IPS-15b (cell line): Measurements from ENCODE around the gene DHCR7.

Source experiments
- H3K27me3 ChIP-seq: one replicate; pipeline ENCODE4 v1.6.1; 2013; ENCODE audit warnings: low read length; ENCODE audit not compliant: control insufficient read depth, insufficient read depth
- H3K36me3 ChIP-seq: one replicate; pipeline ENCODE4 v1.6.1; 2013; ENCODE audit warnings: low read length; ENCODE audit not compliant: control insufficient read depth, insufficient read depth
- H3K4me1 ChIP-seq: one replicate; pipeline ENCODE4 v1.6.1; 2013; ENCODE audit warnings: mild to moderate bottlenecking, low read length; ENCODE audit not compliant: control insufficient read depth, insufficient read depth
- H3K4me3 ChIP-seq: one replicate; pipeline ENCODE4 v1.5.1; 2013; ENCODE audit warnings: low read depth, low read length
- H3K9ac ChIP-seq: one replicate; pipeline ENCODE4 v1.6.1; 2013; ENCODE audit warnings: low read depth, mild to moderate bottlenecking, low read length
- H3K9me3 ChIP-seq: one replicate; pipeline ENCODE4 v1.6.1; 2013; ENCODE audit warnings: mild to moderate bottlenecking, low read length; ENCODE audit not compliant: control insufficient read depth, insufficient read depth

The DHCR7 gene

DNA sequence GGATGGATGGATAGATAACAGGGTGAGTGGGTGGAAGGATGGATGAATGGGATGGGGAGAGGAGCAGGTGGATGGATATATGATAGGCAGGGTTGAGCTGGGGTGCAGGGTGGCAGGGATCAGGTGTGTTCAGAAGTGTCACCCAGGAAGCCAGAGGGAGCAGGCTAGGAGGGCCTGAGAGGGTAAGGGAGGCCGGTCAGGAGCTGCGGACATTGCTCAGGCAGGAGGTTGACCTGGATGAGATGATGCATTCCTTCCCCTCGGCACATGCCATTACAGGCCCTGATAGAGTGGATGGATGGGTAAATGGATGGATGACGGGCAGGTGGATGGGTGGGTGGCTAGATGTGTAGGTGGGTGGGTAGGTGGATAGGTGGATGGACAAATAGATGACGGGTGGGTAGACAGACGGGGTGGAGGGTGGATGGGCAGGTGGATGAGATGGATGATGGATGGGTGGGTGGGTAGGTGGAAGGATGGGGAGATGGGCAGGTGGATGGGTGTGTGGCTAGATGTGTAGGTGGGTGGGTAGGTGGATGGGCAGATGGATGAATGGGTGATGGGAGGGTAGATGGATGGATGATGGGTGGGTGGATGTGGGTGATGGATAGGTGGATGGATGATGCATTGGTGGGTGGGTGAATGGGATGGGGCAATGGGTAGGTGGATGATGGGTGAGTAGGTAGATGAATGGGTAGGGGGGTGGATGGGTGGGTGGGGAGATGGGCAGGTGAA lies 8.0 kb downstream of the DHCR7 start:
- Histone ChIP-seq H3K4me1 (no peaks in the 10 kb centered on the region), H3K9ac (no peak overlapping the region), H3K9me3 (no peaks in the 10 kb centered on the region), H3K36me3 (peaks cover 80% of the 10 kb centered on the region), H3K27me3 (no peaks in the 10 kb centered on the region), H3K4me3 (no peak overlapping the region)

DNA sequence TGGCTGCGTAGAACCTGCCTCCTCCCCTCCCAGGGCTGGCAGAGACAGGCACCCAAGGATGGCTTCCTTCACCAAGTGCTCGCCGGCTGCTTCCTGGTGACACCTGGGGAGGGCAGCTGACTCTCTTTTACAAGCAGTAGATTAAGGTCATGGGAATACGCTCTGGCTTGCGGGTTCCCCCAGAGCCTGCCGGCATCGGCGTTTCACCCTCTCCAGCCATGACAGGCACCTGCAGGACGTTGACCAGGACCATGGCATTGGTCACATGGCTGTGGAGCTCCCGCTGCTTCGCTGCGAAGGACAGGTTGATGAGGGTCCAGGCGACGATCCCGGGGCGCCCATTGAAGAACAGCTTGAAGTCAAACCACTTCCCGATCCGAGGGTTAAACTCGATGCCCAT lies 9.5 kb downstream of the DHCR7 start:
- peaks cover 66% of the 10 kb centered on the region for H3K36me3 ChIP-seq
- no peak overlapping the region for H3K9ac ChIP-seq
- no peaks in the 10 kb centered on the region for H3K4me1 ChIP-seq
- H3K9me3 ChIP-seq, result no peaks in the 10 kb centered on the region
- no peaks in the 10 kb centered on the region for H3K27me3 ChIP-seq
- no peak overlapping the region for H3K4me3 ChIP-seq

DNA sequence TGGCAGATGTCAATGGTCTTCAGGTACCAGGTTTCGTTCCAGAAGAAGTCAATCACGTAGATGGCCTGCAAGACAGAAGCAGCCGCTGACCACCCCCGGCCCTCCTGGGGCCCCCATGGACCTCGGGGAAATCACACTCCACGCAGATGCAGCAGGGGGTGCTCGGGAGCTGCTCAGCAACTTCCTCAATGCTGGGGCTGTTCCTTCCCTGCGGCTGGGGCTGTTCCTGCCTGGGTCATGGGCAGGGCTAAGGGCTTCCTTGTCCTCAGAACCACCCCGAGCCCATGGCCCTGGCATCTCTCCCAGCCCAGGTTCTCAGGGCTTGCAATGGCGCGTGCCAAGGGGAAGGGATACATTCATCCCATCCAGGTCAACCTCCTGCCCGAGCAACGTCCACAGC lies 10.3 kb downstream of the DHCR7 start:
- H3K27me3 ChIP-seq, result no peaks in the 10 kb centered on the region
- peaks cover 59% of the 10 kb centered on the region for H3K36me3 ChIP-seq

DNA sequence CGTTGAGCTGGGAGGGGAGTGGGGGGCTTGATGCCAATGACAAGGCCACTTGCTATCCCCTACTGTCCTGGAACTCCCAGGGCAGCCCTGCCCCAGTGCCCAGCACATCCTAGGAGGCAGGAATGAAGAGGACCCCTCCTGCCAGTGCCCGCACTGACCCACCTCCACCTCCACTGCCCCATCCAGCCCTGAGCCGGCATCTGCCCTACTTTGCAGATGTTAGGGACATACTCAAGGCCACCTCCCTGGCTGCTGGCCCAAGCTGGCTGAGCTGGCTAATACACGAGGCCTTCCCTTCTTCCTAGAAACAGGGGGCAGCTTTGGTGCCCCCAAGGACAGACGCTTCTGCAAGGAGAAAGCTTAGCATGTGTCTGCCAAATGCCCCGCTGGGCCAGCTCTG lies 10.8 kb downstream of the DHCR7 start:
- Histone ChIP-seq H3K9me3 (no peaks in the 10 kb centered on the region), H3K4me3 (no peak overlapping the region), H3K4me1 (no peaks in the 10 kb centered on the region), H3K9ac (no peak overlapping the region), H3K27me3 (no peaks in the 10 kb centered on the region), H3K36me3 (peaks cover 55% of the 10 kb centered on the region)

More for the DNA sequence above, 10.3 kb downstream of the DHCR7 start:
- no peak overlapping the region for H3K9ac ChIP-seq
- no peak overlapping the region for H3K4me3 ChIP-seq
- H3K4me1 ChIP-seq, result no peaks in the 10 kb centered on the region
- H3K9me3 ChIP-seq, result no peaks in the 10 kb centered on the region

DNA sequence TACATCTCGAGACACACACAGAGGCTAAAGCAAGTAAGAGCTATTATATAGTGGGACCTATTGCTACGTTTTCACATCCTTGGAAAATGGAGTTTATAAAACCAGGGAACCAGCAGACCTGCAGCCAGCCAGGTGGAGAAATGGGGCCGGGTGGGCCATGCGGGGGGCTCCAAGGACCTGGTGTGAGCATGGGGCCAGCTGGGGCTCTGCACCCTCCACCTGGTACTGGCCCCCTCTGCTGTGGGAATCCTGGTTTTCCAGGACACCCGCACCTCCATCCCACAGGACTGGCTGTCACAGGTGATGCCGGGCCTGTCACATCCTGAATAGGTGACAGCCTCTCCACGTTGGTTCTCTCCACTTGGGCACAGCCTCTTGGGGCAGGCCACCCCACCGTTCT lies 11.3 kb downstream of the DHCR7 start:
- peaks cover 51% of the 10 kb centered on the region for H3K36me3 ChIP-seq

DNA sequence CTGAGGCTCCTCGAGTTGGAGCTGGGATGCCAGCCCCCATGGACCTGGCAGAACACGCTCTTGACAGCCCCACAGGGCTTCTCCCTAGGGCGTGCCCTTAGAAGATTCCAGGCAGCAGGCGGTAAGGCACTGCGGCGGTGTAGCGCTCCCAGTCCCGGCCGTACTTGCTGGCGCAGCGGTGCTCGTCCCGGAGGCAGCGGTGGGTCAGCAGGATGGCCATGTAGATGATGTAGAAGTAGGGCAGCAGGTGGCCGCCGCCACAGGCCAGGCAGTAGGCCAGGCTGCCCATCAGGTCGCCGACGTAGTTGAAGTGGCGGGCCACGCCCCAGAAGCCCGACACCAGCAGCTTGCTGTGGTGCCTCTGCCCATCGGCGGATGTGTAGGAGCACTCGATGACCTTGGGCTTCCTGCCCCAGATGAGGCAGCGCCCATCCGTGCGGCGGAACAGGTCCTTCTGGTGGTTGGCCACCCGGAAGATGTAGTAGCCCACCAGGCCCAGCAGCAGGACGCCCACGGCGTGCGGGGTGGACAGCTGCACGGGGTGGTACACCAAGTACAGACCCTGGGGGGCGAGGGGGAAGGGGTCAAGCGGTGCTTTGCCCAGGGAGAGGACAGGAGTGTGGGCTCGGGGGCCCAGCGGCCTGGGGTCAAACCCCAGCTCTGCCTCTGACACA lies 12.8 kb downstream of the DHCR7 start:
- Histone ChIP-seq H3K4me3 (no peak overlapping the region), H3K9ac (no peak overlapping the region), H3K27me3 (no peaks in the 10 kb centered on the region), H3K4me1 (no peaks in the 10 kb centered on the region), H3K9me3 (no peaks in the 10 kb centered on the region), H3K36me3 (peaks cover 40% of the 10 kb centered on the region)

More for the DNA sequence above, 11.3 kb downstream of the DHCR7 start:
- Histone ChIP-seq H3K9me3 (no peaks in the 10 kb centered on the region), H3K27me3 (no peaks in the 10 kb centered on the region), H3K4me3 (no peak overlapping the region), H3K9ac (no peak overlapping the region), H3K4me1 (no peaks in the 10 kb centered on the region)

DNA sequence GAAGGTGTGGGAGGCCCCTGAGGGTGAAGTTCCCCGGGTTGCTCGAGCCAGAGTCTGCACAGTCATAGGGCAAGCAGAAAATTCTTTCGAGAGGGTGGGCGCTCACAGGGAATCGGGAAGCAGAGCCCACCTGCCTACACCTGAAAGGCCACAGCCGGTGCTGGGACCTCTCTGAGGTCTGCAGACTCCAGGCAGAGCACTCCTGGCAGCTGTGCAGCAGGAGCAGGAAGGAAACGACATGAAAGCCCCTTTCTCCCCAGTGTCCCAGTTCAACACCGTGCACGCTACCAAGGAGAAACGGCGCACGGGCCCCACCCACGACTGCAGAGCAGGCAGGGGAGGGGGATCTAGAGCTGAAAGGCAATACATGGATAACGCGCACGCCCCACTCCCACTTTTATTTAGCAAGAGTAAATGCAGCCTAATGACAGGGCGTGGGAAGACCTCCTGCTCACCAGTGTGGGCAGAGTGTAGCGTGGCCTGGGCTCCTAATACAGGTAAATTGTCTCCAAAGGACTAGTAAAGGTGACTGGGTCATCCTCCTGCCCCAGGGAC lies 13.5 kb downstream of the DHCR7 start:
- Histone ChIP-seq H3K9ac (no peak overlapping the region), H3K9me3 (no peaks in the 10 kb centered on the region), H3K27me3 (no peaks in the 10 kb centered on the region), H3K4me1 (no peaks in the 10 kb centered on the region), H3K36me3 (peaks cover 32% of the 10 kb centered on the region), H3K4me3 (no peak overlapping the region)

DNA sequence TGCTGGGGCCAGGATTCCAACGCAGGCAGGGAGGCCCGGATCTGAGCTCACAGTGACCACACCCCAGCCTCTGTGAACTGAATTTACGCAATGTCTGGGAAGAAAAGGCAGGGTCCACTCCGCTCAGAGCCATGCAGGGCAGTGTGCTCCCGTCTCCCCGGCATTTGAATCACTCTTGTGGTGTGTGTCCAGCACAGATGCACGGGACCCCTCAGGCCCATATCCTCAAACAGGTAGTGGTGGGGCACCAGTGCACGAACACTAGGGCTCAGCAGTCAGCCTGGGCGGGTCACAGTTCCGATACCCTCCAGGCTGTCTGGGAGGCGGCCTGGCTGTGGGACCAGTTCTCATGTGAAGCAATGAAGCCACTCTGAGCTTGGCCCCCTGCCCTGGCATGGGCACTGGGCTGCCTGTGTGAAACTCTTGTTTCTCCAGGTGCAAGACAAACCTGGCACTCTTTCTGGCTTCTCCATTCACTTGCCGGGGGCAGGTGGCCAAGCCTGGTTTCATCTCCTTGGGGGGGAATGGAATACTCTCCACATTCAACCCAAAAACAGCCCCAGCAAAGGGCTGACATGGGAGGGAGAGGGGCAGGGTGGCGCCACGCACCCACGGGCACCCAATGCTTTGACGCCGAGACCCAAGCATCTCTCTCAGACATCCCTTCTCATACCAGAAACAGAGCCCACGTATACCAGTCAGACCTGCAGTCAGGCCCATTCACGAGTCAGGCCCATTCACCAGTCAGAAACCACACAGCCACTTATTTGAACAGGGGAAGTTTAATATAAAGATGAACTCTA lies 14.3 kb downstream of the DHCR7 start:
- Histone ChIP-seq H3K4me1 (no peaks in the 10 kb centered on the region), H3K9me3 (no peaks in the 10 kb centered on the region), H3K27me3 (no peaks in the 10 kb centered on the region), H3K36me3 (peaks cover 24% of the 10 kb centered on the region), H3K4me3 (no peak overlapping the region), H3K9ac (no peak overlapping the region)

DNA sequence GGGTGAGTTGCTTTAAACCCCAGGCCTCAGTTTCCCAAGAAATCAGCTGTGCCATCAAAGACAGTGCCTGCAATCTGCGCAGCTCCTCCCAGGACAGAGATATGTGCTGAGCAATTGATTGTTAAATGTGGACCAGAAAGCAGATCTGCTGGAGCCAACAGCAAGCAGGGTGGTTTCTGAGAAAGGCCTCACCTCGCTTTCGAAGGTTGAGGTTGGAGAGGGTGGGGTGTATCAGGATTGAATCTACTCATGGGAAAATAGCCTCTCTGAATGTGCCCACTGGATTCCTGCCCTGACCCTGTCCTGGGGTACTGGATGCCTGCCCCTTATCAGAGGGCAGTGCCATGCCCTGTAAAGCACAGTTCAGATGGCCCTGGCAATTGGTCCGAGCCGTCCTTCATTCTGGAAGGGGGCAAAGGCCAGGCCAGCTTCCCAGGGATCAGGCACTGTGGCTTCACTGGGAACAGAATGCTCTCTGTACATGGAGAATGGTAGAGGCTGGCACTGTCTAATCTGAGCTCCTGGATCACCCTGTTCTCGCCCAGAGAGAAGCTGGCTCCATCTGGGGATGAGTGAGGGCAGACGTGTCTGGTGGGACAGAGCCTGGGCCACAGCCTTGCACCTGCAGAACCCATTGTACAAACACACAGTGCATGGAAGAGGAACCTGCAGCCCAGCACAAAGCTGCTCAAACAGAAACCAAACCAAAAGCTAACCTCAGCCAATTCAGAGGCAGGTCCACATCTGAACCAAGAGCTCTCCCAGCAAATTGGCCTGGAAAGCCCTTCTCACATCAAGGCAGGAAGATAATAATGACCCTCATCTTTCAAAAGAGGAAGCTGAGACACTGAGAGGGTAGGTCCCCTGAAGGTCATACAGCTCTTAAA lies 15.2 kb downstream of the DHCR7 start:
- peaks cover 16% of the 10 kb centered on the region for H3K36me3 ChIP-seq
- H3K27me3 ChIP-seq, result no peaks in the 10 kb centered on the region
- no peaks in the 10 kb centered on the region for H3K9me3 ChIP-seq
- H3K4me3 ChIP-seq, result no peak overlapping the region
- no peak overlapping the region for H3K9ac ChIP-seq
- no peaks in the 10 kb centered on the region for H3K4me1 ChIP-seq

DNA sequence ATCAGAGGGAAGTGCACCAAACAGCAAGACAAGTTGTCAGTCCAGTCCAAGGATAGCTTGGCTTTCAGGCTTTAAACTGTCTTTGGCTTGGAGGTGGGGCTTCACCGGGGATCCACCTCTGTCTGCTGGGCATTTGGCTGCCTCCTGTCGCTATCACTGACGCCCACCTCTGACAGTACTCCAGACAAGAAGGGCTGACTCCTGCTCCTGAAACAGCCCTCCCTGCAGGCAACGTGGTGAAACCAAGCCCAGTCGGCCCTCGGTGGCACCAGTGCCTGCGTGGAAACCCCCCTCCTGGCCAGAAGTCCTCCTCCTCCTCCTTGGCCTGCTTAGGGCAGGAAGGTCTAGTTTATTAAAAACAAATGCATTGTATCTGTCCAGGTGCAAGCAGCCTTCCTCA lies 16.9 kb downstream of the DHCR7 start:
- Histone ChIP-seq H3K4me3 (no peak overlapping the region), H3K4me1 (no peaks in the 10 kb centered on the region), H3K27me3 (no peaks in the 10 kb centered on the region), H3K9me3 (no peaks in the 10 kb centered on the region), H3K36me3 (peaks cover 7% of the 10 kb centered on the region), H3K9ac (no peak overlapping the region)

DNA sequence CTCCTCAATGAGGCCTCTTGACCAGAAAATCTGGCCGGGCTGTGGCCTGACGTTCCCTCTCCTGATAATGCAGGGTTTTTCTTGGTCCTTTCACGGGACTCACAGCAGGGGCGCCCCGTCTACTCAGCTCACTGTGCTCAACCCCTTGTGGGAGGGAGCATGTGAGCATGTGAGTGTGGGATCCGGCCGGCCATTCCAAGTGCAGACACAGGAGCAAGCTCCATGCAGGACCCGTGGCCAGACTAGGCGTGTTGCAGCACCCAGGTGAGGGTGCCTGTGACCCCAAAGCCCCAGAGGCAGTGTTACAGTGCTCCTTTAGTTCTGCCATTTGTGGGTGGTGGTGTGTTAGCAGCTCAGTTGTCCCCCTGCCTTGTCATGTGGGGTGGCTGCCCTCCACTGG lies 18.0 kb downstream of the DHCR7 start:
- H3K9ac ChIP-seq, result no peak overlapping the region
- no peak overlapping the region for H3K4me3 ChIP-seq
- H3K9me3 ChIP-seq, result no peaks in the 10 kb centered on the region
- no peaks in the 10 kb centered on the region for H3K4me1 ChIP-seq
- no peaks in the 10 kb centered on the region for H3K27me3 ChIP-seq
- peaks cover under 1% of the 10 kb centered on the region for H3K36me3 ChIP-seq
